Smooth muscle cell (in vitro differentiated cells): ENCODE data around the gene SOS2. TPM values are rescaled to one million over a fixed set of nuclear protein-coding genes. Genes with fewer than 3 reads are reported as not detected.

Experiments
- DNase-seq: peaks from one replicate; lab custom pipeline; 2025; ENCODE audit not compliant: unreplicated experiment; lab: John Stamatoyannopoulos, UW
- H2AFZ ChIP-seq: fragments of 200-600 bp; sonication (generic); 2 replicates; pipeline ENCODE4 v1.6.0; 2016; ENCODE audit warnings: antibody characterized with exemption, low read depth, mild to moderate bottlenecking
- H3F3A ChIP-seq: fragments of 200-600 bp; sonication (generic); 2 replicates; pipeline ENCODE4 v1.6.0; 2017; ENCODE audit warnings: antibody characterized with exemption, low read depth
- H3K27ac ChIP-seq: fragments of 200-600 bp; sonication (generic); 2 replicates; pipeline ENCODE4 v1.5.1; 2016; ENCODE audit warnings: low read depth, mild to moderate bottlenecking
- H3K27me3 ChIP-seq: fragments of 200-600 bp; sonication (generic); 2 replicates; pipeline ENCODE4 v1.6.1; 2016; ENCODE audit warnings: low read depth, mild to moderate bottlenecking
- H3K36me3 ChIP-seq: fragments of 200-600 bp; sonication (generic); 2 replicates; pipeline ENCODE4 v1.5.1; 2016; ENCODE audit warnings: low read depth
- H3K4me1 ChIP-seq: fragments of 200-600 bp; sonication (generic); 2 replicates; pipeline ENCODE4 v1.5.1; 2016; ENCODE audit warnings: low read depth
- H3K4me2 ChIP-seq: fragments of 200-600 bp; sonication (generic); 2 replicates; pipeline ENCODE4 v1.6.0; 2016; ENCODE audit warnings: mild to moderate bottlenecking
- H3K4me3 ChIP-seq: fragments of 200-600 bp; sonication (generic); 2 replicates; pipeline ENCODE4 v1.5.1; 2016; ENCODE audit warnings: mild to moderate bottlenecking
- H3K79me2 ChIP-seq: fragments of 200-600 bp; sonication (generic); 2 replicates; pipeline ENCODE4 v1.6.0; 2016; ENCODE audit warnings: low read depth, mild to moderate bottlenecking
- H3K9ac ChIP-seq: fragments of 200-600 bp; sonication (generic); 2 replicates; pipeline ENCODE4 v1.6.0; 2016; ENCODE audit warnings: low read depth
- H3K9me3 ChIP-seq: fragments of 200-600 bp; sonication (generic); replicated peaks from 2 replicates; pipeline ENCODE4 v1.5.1; 2016; ENCODE audit warnings: low read depth
- H4K20me1 ChIP-seq: fragments of 200-600 bp; sonication (generic); 2 replicates; pipeline ENCODE4 v1.6.0; 2016; ENCODE audit warnings: low read depth
- WGBS: methylation state at CpG from one replicate; pipeline ENCODE4 v1.1.7; 2016; ENCODE audit warnings: low lambda C conversion rate; 5-methylcytosine and 5-hydroxymethylcytosine counted together
- polyA plus RNA-seq: library from polyadenylated mRNA; unstranded; fragments of >200 nt; fragmentation: Nextera tagmentation; extraction: Ambion mirVana; gene quantifications from 2 replicates; pipeline ENCODE4 v1.2.1, GENCODE V29; 2016
- total RNA-seq: library from RNA; depleted of rRNA; stranded (reverse); fragments of >200 nt; gene quantifications from 2 replicates; pipeline ENCODE4 v1.2.3, GENCODE V29; 2014
- TF ChIP-seq, protein P1 (sequence below): fragments of 200-600 bp; sonication (generic); IDR thresholded peaks from 2 replicates; pipeline ENCODE4 v1.5.1; 2017; ENCODE audit warnings: borderline replicate concordance, mild to moderate bottlenecking, antibody characterized with exemption; ENCODE audit not compliant: insufficient read depth, poor library complexity, severe bottlenecking

The SOS2 gene
- 37.5 and 42.7 TPM in 2 replicates for total RNA-seq
- 11.8 and 16.0 TPM in 2 replicates for polyA plus RNA-seq

DNA sequence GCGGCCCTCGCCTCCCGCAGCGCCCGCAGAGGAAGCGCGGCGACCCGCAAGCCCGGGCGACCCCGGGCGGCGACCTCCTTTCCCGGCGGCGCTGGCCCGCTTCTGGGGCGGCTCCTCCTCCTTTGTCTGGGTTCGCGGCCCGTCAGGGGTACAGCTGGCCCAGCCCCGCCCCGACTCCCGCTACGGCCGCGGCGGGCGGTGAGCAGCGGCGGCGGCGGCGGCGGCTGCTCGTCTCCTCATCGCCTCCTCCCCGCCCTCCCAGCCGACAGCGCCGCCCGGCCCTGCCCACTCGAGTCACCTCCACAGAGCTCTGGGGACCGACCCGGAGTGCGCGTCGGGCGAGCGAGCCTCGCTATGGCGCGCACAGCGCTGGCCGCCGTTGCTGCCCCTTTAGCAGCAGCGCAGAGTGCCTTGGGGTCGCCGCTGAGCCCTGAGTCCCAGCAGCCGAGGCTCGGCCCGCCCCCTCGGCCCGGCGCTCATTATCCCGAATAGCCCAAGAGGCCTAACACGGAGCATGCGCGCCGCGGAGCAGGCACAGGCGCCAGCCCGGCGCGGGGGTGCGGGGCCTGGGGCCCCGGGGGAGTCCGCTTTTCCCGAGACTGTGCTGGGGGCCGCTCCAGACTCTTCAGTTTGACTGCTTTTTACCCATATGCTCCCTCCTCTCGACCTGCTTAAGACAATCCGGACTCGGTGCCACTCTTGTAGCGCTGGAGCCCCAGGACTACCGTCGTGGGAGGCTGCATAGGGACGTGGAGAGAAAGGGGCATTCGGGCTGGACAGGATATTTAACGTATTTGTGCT is at the start of gene SOS2:
Gene SOS2, minus strand, starts transcription at position 104 of the 801 bp plus-strand sequence. CDS start 295 bp downstream, outside the sequence.
- Histone ChIP-seq H3K9me3 (no peaks in the 10 kb centered on the region), H3K4me2 (peak within 1 kb of the TSS; percentile 90), H3F3A (no peaks in the 10 kb centered on the region), H3K4me3 (peak within 1 kb of the TSS; percentile 79), H4K20me1 (peaks cover 39% of the 10 kb centered on the region), H2AFZ (peak within 1 kb of the TSS; percentile 96), H3K27me3 (no peaks in the 10 kb centered on the region), H3K4me1 (peaks cover 7% of the 10 kb centered on the region), H3K27ac (peak within 1 kb of the TSS; percentile 85), H3K9ac (peak within 1 kb of the TSS; percentile 83), H3K79me2 (peaks cover 38% of the 10 kb centered on the region), H3K36me3 (no peaks in the 10 kb centered on the region)
- TF ChIP-seq, protein P1, sequence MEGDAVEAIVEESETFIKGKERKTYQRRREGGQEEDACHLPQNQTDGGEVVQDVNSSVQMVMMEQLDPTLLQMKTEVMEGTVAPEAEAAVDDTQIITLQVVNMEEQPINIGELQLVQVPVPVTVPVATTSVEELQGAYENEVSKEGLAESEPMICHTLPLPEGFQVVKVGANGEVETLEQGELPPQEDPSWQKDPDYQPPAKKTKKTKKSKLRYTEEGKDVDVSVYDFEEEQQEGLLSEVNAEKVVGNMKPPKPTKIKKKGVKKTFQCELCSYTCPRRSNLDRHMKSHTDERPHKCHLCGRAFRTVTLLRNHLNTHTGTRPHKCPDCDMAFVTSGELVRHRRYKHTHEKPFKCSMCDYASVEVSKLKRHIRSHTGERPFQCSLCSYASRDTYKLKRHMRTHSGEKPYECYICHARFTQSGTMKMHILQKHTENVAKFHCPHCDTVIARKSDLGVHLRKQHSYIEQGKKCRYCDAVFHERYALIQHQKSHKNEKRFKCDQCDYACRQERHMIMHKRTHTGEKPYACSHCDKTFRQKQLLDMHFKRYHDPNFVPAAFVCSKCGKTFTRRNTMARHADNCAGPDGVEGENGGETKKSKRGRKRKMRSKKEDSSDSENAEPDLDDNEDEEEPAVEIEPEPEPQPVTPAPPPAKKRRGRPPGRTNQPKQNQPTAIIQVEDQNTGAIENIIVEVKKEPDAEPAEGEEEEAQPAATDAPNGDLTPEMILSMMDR = no peak
- peak; percentile 91 for DNase-seq
- under 1% methylated on average over 71 of the region's 90 CpGs for WGBS

DNA sequence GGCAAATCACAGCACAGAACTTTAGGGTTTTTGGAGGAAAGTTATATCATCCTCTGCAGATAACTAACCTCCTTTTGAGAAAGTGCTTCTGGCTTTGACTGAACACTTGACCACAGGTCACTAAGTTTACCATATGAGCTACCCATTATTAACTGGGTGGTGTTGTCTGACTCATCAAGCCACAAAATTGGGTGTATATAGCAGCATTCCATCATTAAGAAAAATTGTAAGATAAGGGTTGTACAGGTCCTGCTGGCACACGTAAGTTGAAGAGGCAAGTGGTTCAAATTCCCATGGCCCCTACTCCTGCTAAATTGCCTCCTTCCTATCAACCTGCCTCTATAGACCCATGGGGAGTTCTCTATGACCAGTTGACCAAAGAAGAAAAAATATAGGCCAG is 41.1 kb upstream of the SOS2 start:
- Histone ChIP-seq H3K27ac (no peak overlapping the region), H3K79me2 (no peaks in the 10 kb centered on the region), H3K4me1 (no peaks in the 10 kb centered on the region), H3F3A (no peaks in the 10 kb centered on the region), H3K9me3 (no peaks in the 10 kb centered on the region), H3K27me3 (no peaks in the 10 kb centered on the region), H3K4me3 (no peak overlapping the region), H2AFZ (no peak overlapping the region), H3K36me3 (no peaks in the 10 kb centered on the region), H4K20me1 (no peaks in the 10 kb centered on the region), H3K9ac (no peak overlapping the region), H3K4me2 (no peak overlapping the region)
- TF ChIP-seq, protein P1 = no peak
- no peak for DNase-seq
- 73% methylated on average over 1 of the region's 1 CpG for WGBS

DNA sequence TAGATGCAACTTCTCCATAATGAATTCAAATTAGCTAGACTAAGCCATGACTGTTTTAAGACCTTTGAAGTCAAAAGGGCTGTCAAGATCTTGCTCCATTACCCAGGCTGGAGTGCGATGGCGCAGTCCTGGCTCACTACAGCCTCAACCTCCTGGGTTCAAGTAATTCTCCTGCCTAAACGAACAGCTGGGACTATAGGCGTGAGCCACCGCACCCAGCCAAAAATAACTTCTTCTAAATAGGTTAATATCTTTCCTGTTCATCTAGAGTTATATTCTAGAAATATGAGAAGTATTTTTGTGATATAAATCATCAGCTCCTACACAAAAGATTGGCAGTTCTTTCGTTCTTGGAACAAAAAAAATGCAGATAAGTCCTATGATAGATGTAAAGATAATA is 39.6 kb upstream of the SOS2 start:
- Histone ChIP-seq H3K27me3 (no peaks in the 10 kb centered on the region), H3K4me3 (no peak overlapping the region), H3K36me3 (no peaks in the 10 kb centered on the region), H3K79me2 (no peaks in the 10 kb centered on the region), H3F3A (no peaks in the 10 kb centered on the region), H3K4me1 (no peaks in the 10 kb centered on the region), H3K9ac (no peak overlapping the region), H2AFZ (no peak overlapping the region), H4K20me1 (no peaks in the 10 kb centered on the region), H3K4me2 (no peak overlapping the region), H3K27ac (no peak overlapping the region), H3K9me3 (no peaks in the 10 kb centered on the region)
- DNase-seq = no peak
- TF ChIP-seq, protein P1 = no peak
- WGBS = 99% methylated on average over 6 of the region's 6 CpGs

DNA sequence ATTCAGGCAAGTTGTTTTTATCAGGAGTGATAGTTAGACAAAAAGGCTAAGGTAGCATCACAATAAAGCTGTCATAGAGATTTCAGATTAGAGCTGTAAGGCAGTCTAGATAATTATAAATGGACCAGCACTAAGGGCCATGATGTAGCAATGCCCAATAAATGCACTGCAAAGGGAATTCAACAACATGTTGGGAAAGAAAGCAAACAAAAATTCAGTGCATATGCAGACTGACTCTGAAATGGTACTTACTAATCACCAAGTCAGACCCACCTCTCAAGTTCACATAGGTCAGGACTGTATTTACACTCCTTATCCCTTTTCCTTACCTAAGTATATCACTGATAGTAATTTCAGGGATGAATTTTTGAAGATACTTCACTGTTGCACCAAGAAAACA is 33.7 kb upstream of the SOS2 start:
- no peak overlapping the region for H3K4me3 ChIP-seq
- H3K79me2 ChIP-seq = no peaks in the 10 kb centered on the region
- H2AFZ ChIP-seq = no peak overlapping the region
- H3K4me1 ChIP-seq = no peaks in the 10 kb centered on the region
- no peaks in the 10 kb centered on the region for H4K20me1 ChIP-seq
- TF ChIP-seq, protein P1 = no peak
- H3K27ac ChIP-seq = no peak overlapping the region
- H3K4me2 ChIP-seq = no peak overlapping the region
- no peaks in the 10 kb centered on the region for H3K9me3 ChIP-seq
- H3K27me3 ChIP-seq = no peaks in the 10 kb centered on the region
- H3F3A ChIP-seq = no peaks in the 10 kb centered on the region
- DNase-seq = no peak
- no peak overlapping the region for H3K9ac ChIP-seq
- no peaks in the 10 kb centered on the region for H3K36me3 ChIP-seq
